GM12873 (cell line): Measurements from ENCODE around the gene MEF2B.

ENCODE experiments used
- CTCF ChIP-seq: IDR thresholded peaks from 2 replicates; pipeline ENCODE4 v1.5.1; 2012; ENCODE audit warnings: low read depth, mild to moderate bottlenecking, moderate library complexity, low read length, control low read depth; ENCODE audit not compliant: insufficient read depth; ENCODE audit errors: missing control alignments

Gene MEF2B

GRCh38 chr19:19212916-19213315 is 42.9 kb upstream of the MEF2B start:
- no peak for TF ChIP-seq CTCF

- TF ChIP-seq CTCF: no peak
Measured at GRCh38 chr19:19211499-19212420, 41.7 kb upstream of the MEF2B start, which contains the start of gene NCAN. Gene NCAN, plus strand, starts transcription at chr19:19211958. Its CDS starts 4,996 bp downstream, at chr19:19216954.

- TF ChIP-seq CTCF: no peak
Measured at GRCh38 chr19:19209372-19209771, 39.3 kb upstream of the MEF2B start.

GRCh38 chr19:19207637-19208572 is 37.8 kb upstream of the MEF2B start:
- TF ChIP-seq CTCF: no peak

GRCh38 chr19:19206938-19207337 is 36.9 kb upstream of the MEF2B start:
- TF ChIP-seq CTCF: no peak

- TF ChIP-seq CTCF: no peak
Measured at GRCh38 chr19:19205416-19206410, 35.6 kb upstream of the MEF2B start.
